HepG2 (cell line): ENCODE results near the gene SLC18A3. TPM values are rescaled to one million over a fixed set of nuclear protein-coding genes. Genes with fewer than 3 reads are reported as not detected.

Experiments
- ATAC-seq: fragments of 200-7000 bp; cut with Tn5 transposase; 3 replicates; pipeline ENCODE4 v1.9.1; 2020; ENCODE audit warnings: mild to moderate bottlenecking, moderate library complexity
- BruUV-seq: library from RNA; stranded (reverse); fragments of 400-500 nt; replicated peaks from 2 replicates; lab custom pipeline; 2021; lab: Mats Ljungman, UMichigan
- CTCF ChIA-PET: fragments of 300-600 bp; formaldehyde crosslinking; extraction: SDS; loops from one replicate; lab custom pipeline; 2021; ENCODE audit warnings: low total read pairs, inconsistent platforms, low intra/inter-chr PET ratio; lab: Yijun Ruan, JAX
- POLR2A ChIA-PET: fragments of 350-600 bp; sonication (Branson Sonifier 250); formaldehyde crosslinking; loops from one replicate; lab custom pipeline; 2020; ENCODE audit warnings: antibody characterized with exemption, inconsistent platforms; lab: Yijun Ruan, JAX
- DNase-seq: peaks from one replicate; pipeline ENCODE4 v3.0.0-alpha.2; 2015; ENCODE audit warnings: low spot score
- FAIRE-seq: peaks from 3 replicates; lab custom pipeline; 2011; peaks lifted over from hg19 to GRCh38; lab: Jason Lieb, UNC
- H2AFZ ChIP-seq: one replicate; pipeline ENCODE4 v1.6.1; 2011; ENCODE audit warnings: low read length, inconsistent platforms
- H3K27ac ChIP-seq: fragments of 300-600 bp; 3 replicates; pipeline ENCODE4 v1.8.0; 2011; ENCODE audit warnings: mixed run types, mild to moderate bottlenecking, mixed read lengths, low read length, inconsistent platforms; ENCODE audit not compliant: insufficient read depth; ENCODE audit errors: extremely low read length
- H3K27me3 ChIP-seq, 2 experiments: fragments of 200-600 bp in 1 of 2; 2 replicates in 1 of 2; 3 replicates in 1 of 2; pipeline versions ENCODE4 v1.6.0 to v1.8.0; 2011; ENCODE audit warnings: low read length in 2 of 2, mild to moderate bottlenecking in 2 of 2, moderate library complexity in 2 of 2, inconsistent platforms in 1 of 2; ENCODE audit not compliant: insufficient read depth in 2 of 2, control insufficient read depth in 1 of 2
- H3K36me3 ChIP-seq, 2 experiments: fragments of 200-600 bp in 1 of 2; replicated peaks in 1 of 2; 2 replicates in 1 of 2; 3 replicates in 1 of 2; pipeline versions ENCODE4 v1.5.1 to v1.8.0; 2011; ENCODE audit warnings: low read length in 2 of 2, inconsistent platforms in 1 of 2; ENCODE audit not compliant: insufficient read depth in 2 of 2, control insufficient read depth in 1 of 2
- H3K4me1 ChIP-seq: 2 replicates; pipeline ENCODE4 v1.5.1; 2012; ENCODE audit warnings: low read length, inconsistent platforms; ENCODE audit not compliant: insufficient read depth
- H3K4me2 ChIP-seq: 2 replicates; pipeline ENCODE4 v1.6.0; 2011; ENCODE audit warnings: low read depth, low read length, inconsistent platforms
- H3K4me3 ChIP-seq, 3 experiments: fragments of 200-600 bp in 1 of 3; sonication (generic), shearing (Covaris generic) in 1 of 3; replicated peaks in 1 of 3; 2 replicates each; pipeline ENCODE4 v1.5.1; 2011 to 2016; ENCODE audit warnings: low read length in 3 of 3, inconsistent platforms in 2 of 3, low read depth in 2 of 3, mild to moderate bottlenecking in 2 of 3, control low read depth in 1 of 3, mixed read lengths in 1 of 3; ENCODE audit not compliant: insufficient read depth in 1 of 3
- H3K79me2 ChIP-seq: one replicate; pipeline ENCODE4 v1.6.1; 2011; ENCODE audit warnings: low read length, inconsistent platforms; ENCODE audit not compliant: insufficient read depth
- H3K9ac ChIP-seq: 2 replicates; pipeline ENCODE4 v1.6.0; 2011; ENCODE audit warnings: mild to moderate bottlenecking, low read depth, low read length, inconsistent platforms; ENCODE audit not compliant: insufficient read depth
- H3K9me3 ChIP-seq: 2 replicates; pipeline ENCODE4 v1.5.1; 2012; ENCODE audit warnings: mild to moderate bottlenecking, low read length
- H4K20me1 ChIP-seq: 2 replicates; pipeline ENCODE4 v1.6.0; 2011; ENCODE audit warnings: inconsistent platforms, mild to moderate bottlenecking, low read length, moderate library complexity; ENCODE audit not compliant: insufficient read depth
- DPF2 ChIP-seq: sonication (generic); formaldehyde crosslinking; IDR thresholded peaks from 2 replicates; pipeline ENCODE4 v1.4.0; 2020; ENCODE audit warnings: mild to moderate bottlenecking, low read depth, missing genetic modification reagents, borderline replicate concordance
- GABPA ChIP-seq, 2 experiments: IDR thresholded peaks; 2 replicates each; pipeline ENCODE4 v1.6.1; 2011 to 2016; ENCODE audit warnings: low read depth in 2 of 2, low read length in 1 of 2, missing biosample characterization in 1 of 2, missing genetic modification characterization in 1 of 2
- HNF4A ChIP-seq: sonication (generic); formaldehyde crosslinking; IDR thresholded peaks from 2 replicates; pipeline ENCODE4 v1.4.0; 2020; ENCODE audit warnings: missing genetic modification reagents
- MATR3 ChIP-seq: sonication (generic); formaldehyde crosslinking; IDR thresholded peaks from 2 replicates; pipeline ENCODE4 v1.4.0; 2020; ENCODE audit warnings: missing genetic modification reagents
- NFE2 ChIP-seq: sonication (generic); formaldehyde crosslinking; IDR thresholded peaks from 2 replicates; pipeline ENCODE4 v1.4.0; 2020; ENCODE audit warnings: missing genetic modification reagents
- RFX3 ChIP-seq: IDR thresholded peaks from 2 replicates; pipeline ENCODE4 v1.6.1; 2016; ENCODE audit warnings: missing biosample characterization, missing genetic modification reagents
- SKIL ChIP-seq: sonication (generic); formaldehyde crosslinking; IDR thresholded peaks from 2 replicates; pipeline ENCODE4 v1.8.0; 2022; ENCODE audit warnings: missing genetic modification reagents, mild to moderate bottlenecking, moderate library complexity, borderline replicate concordance
- SP5 ChIP-seq: IDR thresholded peaks from 2 replicates; pipeline ENCODE4 v1.6.1; 2016; ENCODE audit warnings: low read depth, borderline replicate concordance
- SRSF1 ChIP-seq: fragments of 200-400 bp; formaldehyde crosslinking; optimal IDR thresholded peaks from 2 replicates; pipeline ENCODE3; 2017; ENCODE audit warnings: mild to moderate bottlenecking, low read depth, low read length, moderate library complexity
- ZBTB8A ChIP-seq: sonication (generic); formaldehyde crosslinking; IDR thresholded peaks from 2 replicates; pipeline ENCODE4 v1.4.0; 2020; ENCODE audit warnings: mild to moderate bottlenecking, low read depth, missing genetic modification reagents, borderline replicate concordance
- ZC3H4 ChIP-seq: sonication (generic); formaldehyde crosslinking; IDR thresholded peaks from 2 replicates; pipeline ENCODE4 v1.4.0; 2020; ENCODE audit warnings: missing genetic modification reagents, borderline replicate concordance
- ZNF331 ChIP-seq: sonication (generic); formaldehyde crosslinking; IDR thresholded peaks from 2 replicates; pipeline ENCODE4 v1.4.0; 2020; ENCODE audit warnings: missing genetic modification reagents
- ZNF34 ChIP-seq: sonication (generic); formaldehyde crosslinking; IDR thresholded peaks from 2 replicates; pipeline ENCODE4 v1.4.0; 2020; ENCODE audit warnings: mild to moderate bottlenecking, missing genetic modification reagents, borderline replicate concordance
- ZNF652 ChIP-seq: IDR thresholded peaks from 2 replicates; pipeline ENCODE4 v1.6.1; 2016; ENCODE audit warnings: low read depth, borderline replicate concordance
- ZNF678 ChIP-seq: sonication (generic); formaldehyde crosslinking; IDR thresholded peaks from 2 replicates; pipeline ENCODE4 v1.4.0; 2020; ENCODE audit warnings: mild to moderate bottlenecking, missing genetic modification reagents
- ZNF749 ChIP-seq: sonication (generic); formaldehyde crosslinking; IDR thresholded peaks from 2 replicates; pipeline ENCODE4 v1.8.0; 2022; ENCODE audit warnings: mild to moderate bottlenecking, missing genetic modification reagents, moderate library complexity, borderline replicate concordance
- ZNF770 ChIP-seq: sonication (generic); formaldehyde crosslinking; IDR thresholded peaks from 2 replicates; pipeline ENCODE4 v1.5.0; 2020; ENCODE audit warnings: mild to moderate bottlenecking, missing genetic modification reagents
- ZNF782 ChIP-seq: sonication (generic); formaldehyde crosslinking; IDR thresholded peaks from 2 replicates; pipeline ENCODE4 v1.4.0; 2020; ENCODE audit warnings: missing genetic modification reagents, mild to moderate bottlenecking, borderline replicate concordance
- ZSCAN21 ChIP-seq: sonication (generic); formaldehyde crosslinking; IDR thresholded peaks from 2 replicates; pipeline ENCODE4 v1.8.0; 2022; ENCODE audit warnings: mild to moderate bottlenecking, missing genetic modification reagents, moderate library complexity, borderline replicate concordance
- WGBS: methylation state at CpG from one replicate; pipeline ENCODE4 v1.1.6; 2017; ENCODE audit warnings: low lambda C conversion rate; 5-methylcytosine and 5-hydroxymethylcytosine counted together
- in situ Hi-C: cut with HindIII; loops from 2 replicates; pipeline ENCODE4 v1.10.0; 2017; ENCODE audit warnings: low pct_unique_long_range_greater_than_20kb; ENCODE audit not compliant: extremely low pct_ligation_motif_present
- intact Hi-C: fragments of 100-400 bp; cut with micrococcal nuclease; formaldehyde crosslinking; loops from one replicate; pipeline ENCODE4 v1.10.0; 2022; ENCODE audit not compliant: unreplicated experiment
- polyA plus RNA-seq, 8 experiments: library from polyadenylated mRNA; depleted of rRNA in 3 of 8; stranded (reverse) in 7 of 8; unstranded in 1 of 8; fragments of >200 nt; fragmentation: Illumina TruSeq in 4 of 8; extraction: Trizol in 4 of 8; gene quantifications; 2 replicates each; pipeline versions ENCODE4 v1.2.1 to v1.2.3, GENCODE V29; 2011 to 2016; ENCODE audit warnings: low read depth in 4 of 8, missing spikeins in 1 of 8, mixed read lengths in 1 of 8; ENCODE audit not compliant: insufficient read depth in 1 of 8
- total RNA-seq, 5 experiments: library from RNA; depleted of rRNA; stranded (reverse); fragments of >200 nt; fragmentation: Illumina TruSeq; extraction: Trizol; gene quantifications; 2 replicates each; pipeline ENCODE4 v1.2.3, GENCODE V29; 2016; ENCODE audit warnings: low read depth in 1 of 5

Gene SLC18A3
- total and polyA plus RNA-seq, 2 of the 13 experiments (the other 11 are each of a cell fraction or from before 2014, with no cell fraction given) = not detected

- Histone ChIP-seq H3K27ac (no peak overlapping the region), H3K36me3 (no peaks in the 10 kb centered on the region), H3K4me3 (no peak overlapping the region), H3K79me2 (no peaks in the 10 kb centered on the region), H3K27me3 (peaks cover 2 to 32% of the 10 kb centered on the region in 2 experiments; a peak in 4 of 5 replicates), H3K9me3 (no peaks in the 10 kb centered on the region), H3K9ac (no peak overlapping the region), H2AFZ (no peak overlapping the region), H3K4me2 (no peak overlapping the region), H4K20me1 (no peaks in the 10 kb centered on the region), H3K4me1 (peaks cover 13% of the 10 kb centered on the region)
- FAIRE-seq (no peak), ATAC-seq (no peak), DNase-seq (no peak)
- BruUV-seq = no TSS peak
- POLR2A ChIA-PET = no interaction called here
- 7% methylated on average over 7 of the region's 8 CpGs for WGBS
- intact Hi-C loops (no loop called here), in situ Hi-C loops (no loop called here)
- CTCF ChIA-PET = no interaction called here
- TF ChIP-seq SRSF1 (no peak), ZNF331 (CRISPR knock-in tag) (no peak), ZBTB8A (CRISPR knock-in tag) (no peak), NFE2 (CRISPR knock-in tag) (no peak), GABPA (IDR thresholded peaks at IDR 0.05; ENCODE audit: low read depth, low read length) (no peak), GABPA (CRISPR knock-in tag; IDR thresholded peaks at IDR 0.05; ENCODE audit: low read depth) (no peak), SP5 (CRISPR knock-in tag) (no peak), ZSCAN21 (CRISPR knock-in tag) (no peak), ZNF678 (CRISPR knock-in tag) (no peak), SKIL (CRISPR knock-in tag) (no peak), DPF2 (no peak), ZNF782 (CRISPR knock-in tag) (no peak), ZNF652 (CRISPR knock-in tag) (no peak), RFX3 (CRISPR knock-in tag) (no peak), ZC3H4 (CRISPR knock-in tag) (no peak), HNF4A (CRISPR knock-in tag) (no peak), ZNF34 (CRISPR knock-in tag) (no peak), ZNF749 (CRISPR knock-in tag) (no peak), MATR3 (CRISPR knock-in tag) (no peak), ZNF770 (CRISPR knock-in tag) (no peak)
Observed at GRCh38 chr10:49649936-49650723, 40.0 kb downstream of the SLC18A3 start.
